NB4 (cell line): Measurements from ENCODE around the gene OR8B2.

Experiments
- DNase-seq: peaks from one replicate; pipeline ENCODE4 v3.0.0; 2010; ENCODE audit warnings: low read depth
- H3K4me3 ChIP-seq: one replicate; pipeline ENCODE4 v1.5.1; 2011; ENCODE audit warnings: mild to moderate bottlenecking, low read depth, low read length, moderate library complexity
- MYC ChIP-seq: IDR thresholded peaks from 2 replicates; pipeline ENCODE4 v1.6.1; 2011; ENCODE audit warnings: low read depth, low read length
- POLR2A ChIP-seq: IDR thresholded peaks from 2 replicates; pipeline ENCODE4 v1.6.1; 2011; ENCODE audit warnings: mild to moderate bottlenecking; ENCODE audit not compliant: insufficient read length; ENCODE audit errors: extremely low read depth
- TF ChIP-seq, protein P1 (sequence below): IDR thresholded peaks from 2 replicates; pipeline ENCODE4 v1.6.1; 2011; ENCODE audit warnings: low read depth, low read length
- TF ChIP-seq, protein P2 (sequence below): IDR thresholded peaks from one replicate; pipeline ENCODE4 v1.5.1; 2012; ENCODE audit warnings: low read depth, low read length

The OR8B2 gene, protein sequence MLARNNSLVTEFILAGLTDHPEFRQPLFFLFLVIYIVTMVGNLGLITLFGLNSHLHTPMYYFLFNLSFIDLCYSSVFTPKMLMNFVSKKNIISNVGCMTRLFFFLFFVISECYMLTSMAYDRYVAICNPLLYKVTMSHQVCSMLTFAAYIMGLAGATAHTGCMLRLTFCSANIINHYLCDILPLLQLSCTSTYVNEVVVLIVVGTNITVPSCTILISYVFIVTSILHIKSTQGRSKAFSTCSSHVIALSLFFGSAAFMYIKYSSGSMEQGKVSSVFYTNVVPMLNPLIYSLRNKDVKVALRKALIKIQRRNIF

DNA sequence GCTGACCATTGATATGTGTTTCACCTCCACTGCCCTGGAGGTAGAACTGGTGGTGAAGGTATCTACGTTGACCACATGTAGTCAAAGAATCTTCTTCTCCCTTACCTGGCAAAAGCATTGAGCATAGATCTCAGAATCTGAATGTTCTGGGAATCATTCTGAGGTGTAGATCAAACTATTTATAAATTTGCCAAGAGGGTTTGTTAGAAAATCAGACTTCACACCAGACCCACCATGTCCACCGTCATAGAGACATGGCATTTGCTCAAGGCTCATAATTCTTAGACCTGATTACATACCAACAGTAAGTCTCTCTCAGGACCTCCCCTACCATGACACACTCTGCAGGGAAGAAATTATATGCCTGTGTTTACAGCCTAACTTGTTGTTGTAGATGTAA lies at the start of gene OR8B2:
Gene OR8B2 (minus strand): TSS at position 101 of the 400 bp plus-strand sequence. CDS start 1,156 bp downstream, outside the sequence.
- no peak within 1 kb of the TSS for H3K4me3 ChIP-seq
- DNase-seq: no peak
- TF ChIP-seq, protein P1, sequence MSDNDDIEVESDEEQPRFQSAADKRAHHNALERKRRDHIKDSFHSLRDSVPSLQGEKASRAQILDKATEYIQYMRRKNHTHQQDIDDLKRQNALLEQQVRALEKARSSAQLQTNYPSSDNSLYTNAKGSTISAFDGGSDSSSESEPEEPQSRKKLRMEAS: no peak
- TF ChIP-seq, protein P2, sequence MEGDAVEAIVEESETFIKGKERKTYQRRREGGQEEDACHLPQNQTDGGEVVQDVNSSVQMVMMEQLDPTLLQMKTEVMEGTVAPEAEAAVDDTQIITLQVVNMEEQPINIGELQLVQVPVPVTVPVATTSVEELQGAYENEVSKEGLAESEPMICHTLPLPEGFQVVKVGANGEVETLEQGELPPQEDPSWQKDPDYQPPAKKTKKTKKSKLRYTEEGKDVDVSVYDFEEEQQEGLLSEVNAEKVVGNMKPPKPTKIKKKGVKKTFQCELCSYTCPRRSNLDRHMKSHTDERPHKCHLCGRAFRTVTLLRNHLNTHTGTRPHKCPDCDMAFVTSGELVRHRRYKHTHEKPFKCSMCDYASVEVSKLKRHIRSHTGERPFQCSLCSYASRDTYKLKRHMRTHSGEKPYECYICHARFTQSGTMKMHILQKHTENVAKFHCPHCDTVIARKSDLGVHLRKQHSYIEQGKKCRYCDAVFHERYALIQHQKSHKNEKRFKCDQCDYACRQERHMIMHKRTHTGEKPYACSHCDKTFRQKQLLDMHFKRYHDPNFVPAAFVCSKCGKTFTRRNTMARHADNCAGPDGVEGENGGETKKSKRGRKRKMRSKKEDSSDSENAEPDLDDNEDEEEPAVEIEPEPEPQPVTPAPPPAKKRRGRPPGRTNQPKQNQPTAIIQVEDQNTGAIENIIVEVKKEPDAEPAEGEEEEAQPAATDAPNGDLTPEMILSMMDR: no peak
- no peak for TF ChIP-seq POLR2A
- TF ChIP-seq MYC: no peak

DNA sequence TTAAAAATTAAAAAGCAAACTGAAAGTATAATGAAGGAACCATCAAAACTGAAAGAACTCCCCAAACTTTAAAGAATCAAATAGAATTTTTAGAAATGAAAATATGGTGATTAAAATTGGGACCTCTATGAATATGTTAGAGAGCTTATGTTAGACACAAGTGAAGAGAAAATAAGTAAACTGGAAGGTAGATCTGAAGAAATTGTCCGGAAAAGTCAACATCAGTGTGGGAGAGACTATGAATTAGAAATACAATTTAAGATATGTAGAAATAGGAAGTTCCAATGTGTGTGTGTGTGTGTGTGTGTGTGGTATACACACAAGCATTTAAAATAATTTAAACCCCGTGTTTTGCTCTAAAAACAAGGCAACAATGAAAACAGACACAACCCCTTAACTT lies 45.3 kb upstream of the OR8B2 start:
- no peak for DNase-seq
- H3K4me3 ChIP-seq: no peak overlapping the region
- TF ChIP-seq, protein P2: no peak
- no peak for TF ChIP-seq MYC
- TF ChIP-seq, protein P1: no peak
- no peak for TF ChIP-seq POLR2A

DNA sequence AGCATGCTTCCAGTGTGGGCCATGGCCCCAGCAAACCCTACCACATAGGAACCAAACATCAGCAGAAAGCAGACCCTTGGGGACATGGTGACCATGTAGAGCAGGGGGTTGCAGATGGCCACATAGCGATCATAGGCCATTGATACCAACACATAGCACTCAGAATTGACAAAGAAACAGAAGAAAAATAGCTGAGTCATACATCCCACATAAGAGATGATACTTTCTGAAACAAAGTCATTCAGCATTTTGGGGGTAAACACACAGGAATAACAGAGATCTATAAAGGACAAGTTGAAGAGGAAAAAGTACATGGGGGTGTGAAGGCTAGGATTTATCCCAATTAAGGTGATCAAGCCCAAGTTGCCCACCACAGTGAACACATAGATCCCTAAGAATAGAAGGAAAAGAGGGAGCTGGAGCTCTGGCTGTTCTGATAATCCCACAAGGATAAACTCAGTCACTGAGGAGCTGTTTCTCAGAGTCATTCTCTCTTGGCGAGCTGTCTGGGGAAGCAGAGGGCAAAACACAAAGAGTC lies 40.2 kb upstream of the OR8B2 start, which contains the start of gene OR8B4:
Gene OR8B4 (minus strand): TSS at position 488 of the 538 bp plus-strand sequence. CDS start 0 bp downstream, at position 488.
- DNase-seq: no peak
- TF ChIP-seq POLR2A (no peak), MYC (no peak)
- TF ChIP-seq, protein P2: no peak
- TF ChIP-seq, protein P1: no peak
- no peak within 1 kb of the TSS for H3K4me3 ChIP-seq

DNA sequence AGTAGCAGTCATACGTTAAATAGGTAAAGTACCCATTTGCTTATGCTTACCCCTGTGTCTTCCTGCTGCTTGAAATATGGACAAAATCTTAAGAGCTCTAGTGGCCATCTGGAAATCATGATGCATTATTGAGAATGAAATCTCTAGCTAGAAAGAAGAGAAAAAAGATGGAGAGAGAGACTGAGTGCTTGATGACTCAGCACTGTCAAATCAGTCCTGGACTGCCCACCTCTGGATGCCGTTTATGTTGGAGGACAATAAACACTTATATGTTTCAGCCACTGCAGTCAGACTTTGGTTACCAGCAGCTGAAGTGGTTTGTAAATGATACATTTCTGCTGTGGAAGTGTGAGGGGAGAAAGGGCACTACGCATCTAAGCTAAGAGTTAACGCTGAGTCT lies 36.7 kb upstream of the OR8B2 start:
- TF ChIP-seq, protein P2: no peak
- TF ChIP-seq POLR2A: no peak
- TF ChIP-seq MYC: no peak
- TF ChIP-seq, protein P1: no peak
- DNase-seq: no peak

DNA sequence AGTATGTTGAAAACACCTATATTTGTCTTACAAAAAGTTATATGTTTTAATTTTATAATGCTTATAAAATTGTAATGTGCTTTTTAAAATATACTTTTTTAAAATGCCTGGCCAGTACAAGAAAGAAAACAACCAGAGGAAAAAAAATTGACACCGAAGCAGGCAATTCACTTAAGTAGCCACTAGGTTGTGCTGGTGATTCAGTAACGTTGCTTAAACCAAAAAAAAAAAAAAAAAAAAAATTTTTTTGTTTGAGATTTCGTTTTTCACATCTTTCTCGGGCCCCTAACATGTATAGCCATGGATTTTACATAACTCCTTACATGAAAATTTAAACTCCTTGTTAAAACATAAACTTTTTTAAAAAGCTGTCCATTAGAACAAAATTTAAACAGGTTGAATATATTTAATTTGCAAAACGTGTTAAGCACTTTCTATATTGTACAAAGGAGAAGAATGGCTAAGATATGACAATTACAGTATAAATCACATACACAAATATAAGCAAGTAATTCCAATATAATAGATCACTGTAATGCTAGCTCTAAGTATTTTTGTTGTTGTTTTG lies 31.1 kb upstream of the OR8B2 start:
- TF ChIP-seq POLR2A: no peak
- TF ChIP-seq, protein P2: peak; percentile 56
- H3K4me3 ChIP-seq: no peak overlapping the region
- peak; percentile 61 for DNase-seq

More for the DNA sequence above, 36.7 kb upstream of the OR8B2 start:
- H3K4me3 ChIP-seq: no peak overlapping the region
